HT1080 (cell line): ENCODE results near the gene NAPA. TPM values are rescaled to one million over a fixed set of nuclear protein-coding genes. Genes with fewer than 3 reads are reported as not detected.

Source experiments
- DNase-seq: peaks from one replicate; pipeline ENCODE4 v3.0.0-alpha.2; 2015; ENCODE audit warnings: low read depth
- total RNA-seq: library from RNA; depleted of rRNA; stranded (reverse); fragments of >200 nt; shearing (Covaris generic); gene quantifications from 2 replicates; pipeline ENCODE4 v1.2.3, GENCODE V29; 2014

The NAPA gene
- total RNA-seq, 1 experiment from 2014 or later = 74.4 TPM

- DNase-seq = no peak
Observed at GRCh38 chr19:47523473-47523872, 8.6 kb upstream of the NAPA start.

GRCh38 chr19:47521473-47522180 is 6.8 kb upstream of the NAPA start:
- no peak for DNase-seq

DNA sequence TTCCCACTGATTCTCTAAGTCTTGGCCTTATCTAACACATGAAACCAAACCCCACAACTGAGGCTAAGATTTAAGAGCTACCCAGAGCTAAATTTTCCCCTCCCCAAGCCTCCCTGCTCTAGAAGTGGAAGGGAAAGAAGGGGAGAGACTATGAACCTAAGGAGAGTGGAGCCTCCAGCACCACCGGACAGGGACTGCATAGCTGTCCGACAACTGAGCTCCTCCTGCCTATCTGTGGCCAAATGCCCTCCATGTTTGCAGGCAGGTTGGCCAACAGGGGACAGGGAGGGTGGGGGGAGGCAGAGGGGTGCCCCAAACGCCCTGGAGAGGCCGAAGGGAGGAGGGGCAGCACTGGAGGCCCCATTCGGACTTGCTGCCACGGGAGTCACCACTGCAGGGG is 6.0 kb upstream of the NAPA start:
- DNase-seq = no peak

GRCh38 chr19:47520343-47520806 is 5.5 kb upstream of the NAPA start:
- no peak for DNase-seq

DNA sequence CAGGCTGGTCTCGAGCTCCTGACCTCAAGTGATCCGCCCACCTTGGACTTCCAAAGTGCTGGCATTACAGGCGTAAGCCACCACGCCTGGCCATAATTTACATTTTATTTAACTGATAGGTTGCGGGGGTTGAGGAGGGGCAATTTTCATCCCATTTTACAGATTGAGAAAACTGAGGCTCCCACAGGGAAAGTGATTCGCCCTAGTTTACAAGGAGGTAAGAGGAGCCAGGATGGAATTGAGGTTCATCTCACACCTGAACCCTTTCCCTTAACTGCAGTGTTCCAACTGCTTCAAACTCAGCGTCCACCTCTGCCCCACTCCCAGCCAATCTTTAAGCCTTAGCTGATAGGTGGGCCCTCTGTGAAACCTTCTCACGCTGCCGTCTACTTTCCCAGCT is 4.0 kb upstream of the NAPA start:
- no peak for DNase-seq

DNA sequence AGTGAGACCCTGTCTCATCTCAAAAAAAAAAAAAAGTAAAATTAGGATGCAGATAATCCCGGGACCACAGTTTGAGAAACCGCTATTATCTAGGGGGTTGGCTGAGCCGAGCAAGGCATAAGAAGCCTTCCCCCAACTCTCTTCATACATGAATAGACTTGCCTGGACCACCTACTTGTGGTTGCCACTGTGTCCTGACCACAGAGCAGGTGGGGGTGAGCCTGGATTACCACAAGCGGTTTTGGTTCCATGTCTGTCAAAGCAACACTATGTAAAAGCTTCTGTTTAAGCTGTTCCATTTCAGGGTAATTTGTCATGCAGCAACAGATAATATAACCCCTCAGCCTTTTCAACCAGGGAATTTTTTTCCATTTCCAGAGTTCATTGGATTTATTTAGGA is 3.3 kb upstream of the NAPA start:
- DNase-seq = no peak

- no peak for DNase-seq
Observed at GRCh38 chr19:47514151-47514868, 553 bp downstream of the NAPA start.

- no peak for DNase-seq
Observed at GRCh38 chr19:47512948-47513319, 1.9 kb downstream of the NAPA start.

GRCh38 chr19:47512183-47512947 is 2.5 kb downstream of the NAPA start:
- no peak for DNase-seq

DNA sequence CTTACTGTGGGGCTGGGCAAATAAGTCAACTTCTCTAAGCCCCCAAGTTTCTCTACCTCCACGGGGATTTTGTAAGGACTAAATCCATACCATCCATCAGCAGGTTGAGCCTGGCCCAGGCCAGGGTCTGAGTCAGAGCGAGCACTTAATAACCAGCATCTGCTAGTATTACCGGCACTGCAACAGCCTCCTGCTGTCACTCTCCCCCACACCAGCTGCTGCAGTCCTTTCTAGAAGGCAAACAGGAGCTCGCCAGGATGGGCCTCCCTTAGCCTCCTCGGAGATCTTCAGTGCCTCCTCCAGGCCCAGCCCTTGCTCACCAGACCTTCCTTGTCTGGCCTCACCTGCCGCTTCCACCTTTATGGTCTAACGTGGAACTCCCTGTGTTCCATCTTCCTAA is 3.2 kb downstream of the NAPA start:
- DNase-seq = no peak

- no peak for DNase-seq
Observed at GRCh38 chr19:47511128-47511517, 3.7 kb downstream of the NAPA start.

DNA sequence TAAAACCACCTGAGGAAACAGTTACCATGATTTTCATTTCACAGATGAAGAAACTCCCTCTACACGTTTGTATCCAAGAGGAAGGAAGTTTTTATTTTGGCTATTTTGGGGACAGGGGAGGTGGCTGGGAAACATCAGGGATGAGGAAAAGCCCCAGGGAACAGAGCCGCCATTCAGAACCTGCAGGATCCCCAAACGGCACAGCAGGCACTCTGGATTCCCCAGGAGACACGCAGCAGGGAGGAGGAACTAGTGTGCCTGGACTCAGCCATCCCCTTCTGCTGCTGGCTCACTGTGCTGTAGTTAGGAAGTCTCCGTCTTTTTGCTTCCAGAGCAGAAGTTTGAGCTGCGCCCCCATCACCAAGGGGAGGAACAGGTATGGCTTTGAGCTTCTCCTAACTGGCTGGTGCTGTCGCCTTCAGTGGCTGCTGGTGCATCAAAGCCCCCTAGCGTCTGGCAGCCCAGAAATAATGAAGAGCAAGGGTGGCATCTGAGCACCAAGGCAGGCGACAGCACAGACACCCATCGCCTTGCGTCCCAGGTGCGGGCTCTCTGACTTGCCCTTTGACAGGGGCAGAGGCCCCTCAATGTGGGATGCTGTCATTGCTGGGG is 4.2 kb downstream of the NAPA start:
- DNase-seq = no peak

- DNase-seq = no peak
Observed at GRCh38 chr19:47509973-47510372, 4.9 kb downstream of the NAPA start.

DNA sequence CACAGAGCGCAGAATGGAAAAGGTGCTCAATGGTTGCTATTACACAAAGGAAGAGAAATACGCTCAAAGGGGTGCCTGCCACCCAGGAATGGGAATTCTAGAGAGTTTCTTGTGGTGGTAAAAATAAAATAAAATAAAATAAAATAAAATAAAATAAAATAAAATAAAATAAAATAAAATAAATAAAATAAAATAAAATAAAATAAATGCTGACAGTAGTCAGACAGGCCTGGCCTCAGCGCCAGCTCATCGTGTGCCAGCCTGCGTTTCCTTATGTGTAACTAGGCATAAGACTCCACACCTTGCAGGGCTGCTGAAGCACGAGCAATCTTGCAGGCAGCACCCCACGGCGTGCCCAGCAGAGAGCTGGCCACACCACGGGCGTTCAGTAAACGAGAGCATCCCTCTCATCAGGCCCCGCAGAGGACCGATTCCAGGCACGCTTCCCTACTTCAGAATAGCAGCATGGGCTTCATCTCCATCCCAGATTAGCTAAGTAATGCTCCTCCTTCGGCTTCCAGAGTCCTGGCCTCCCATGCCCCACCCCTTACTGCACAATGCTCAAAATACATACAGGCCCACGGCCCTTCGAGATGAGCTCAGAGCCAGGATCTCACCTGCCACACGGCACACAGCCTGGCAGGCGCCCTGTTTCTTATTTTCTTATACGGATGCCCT is 5.6 kb downstream of the NAPA start:
- DNase-seq = no peak

DNA sequence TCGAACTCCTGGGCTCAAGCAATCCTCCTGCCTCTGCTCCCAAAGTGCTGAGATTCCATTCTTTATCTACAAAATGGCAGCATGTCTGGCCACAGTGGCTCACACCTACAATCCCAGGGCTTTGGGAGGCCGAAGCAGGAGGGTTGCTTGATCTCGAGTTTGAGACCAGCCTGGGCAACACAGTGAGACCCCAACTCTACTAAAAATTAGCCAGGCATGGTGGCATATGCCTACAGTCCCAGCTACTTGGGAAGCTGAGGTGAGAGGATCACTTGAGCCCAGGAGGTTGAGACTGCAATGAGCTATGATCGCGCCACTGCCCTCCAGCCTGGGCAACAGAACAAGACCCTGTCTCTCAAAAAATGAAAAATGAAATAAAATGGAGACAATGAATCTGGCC is 6.1 kb downstream of the NAPA start:
- no peak for DNase-seq

- DNase-seq = no peak
Observed at GRCh38 chr19:47507924-47508553, 6.8 kb downstream of the NAPA start.

GRCh38 chr19:47507012-47507411 is 7.9 kb downstream of the NAPA start:
- no peak for DNase-seq

- DNase-seq = no peak
Observed at GRCh38 chr19:47506459-47506858, 8.4 kb downstream of the NAPA start.

- no peak for DNase-seq
Observed at GRCh38 chr19:47505506-47505905, 9.4 kb downstream of the NAPA start.

DNA sequence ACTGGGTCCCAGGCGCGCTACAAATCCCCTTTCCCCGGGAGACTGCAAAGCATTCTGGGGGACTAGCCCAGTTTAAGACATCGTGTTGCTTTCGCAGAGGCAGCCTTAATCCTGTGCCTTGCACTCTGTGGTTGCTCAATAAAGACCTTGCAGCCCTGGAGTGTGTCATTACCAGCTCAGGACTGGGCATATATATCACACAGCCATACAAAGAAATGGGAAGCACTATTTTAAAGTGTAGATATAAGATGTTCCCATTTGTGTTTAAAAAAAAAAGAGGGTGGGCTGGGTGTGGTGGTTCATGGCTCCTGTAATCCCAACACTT is 11.1 kb downstream of the NAPA start:
- DNase-seq = no peak
